ENCODE results near the gene EXOSC3. TPM values are rescaled to one million over a fixed set of nuclear protein-coding genes. Genes with fewer than 3 reads are reported as not detected.

The EXOSC3 gene
- total and polyA plus RNA-seq, 2 donors (not counting 1 experiment from before 2014, with no cell fraction given) = 11.7 to 55.3 TPM

DNA sequence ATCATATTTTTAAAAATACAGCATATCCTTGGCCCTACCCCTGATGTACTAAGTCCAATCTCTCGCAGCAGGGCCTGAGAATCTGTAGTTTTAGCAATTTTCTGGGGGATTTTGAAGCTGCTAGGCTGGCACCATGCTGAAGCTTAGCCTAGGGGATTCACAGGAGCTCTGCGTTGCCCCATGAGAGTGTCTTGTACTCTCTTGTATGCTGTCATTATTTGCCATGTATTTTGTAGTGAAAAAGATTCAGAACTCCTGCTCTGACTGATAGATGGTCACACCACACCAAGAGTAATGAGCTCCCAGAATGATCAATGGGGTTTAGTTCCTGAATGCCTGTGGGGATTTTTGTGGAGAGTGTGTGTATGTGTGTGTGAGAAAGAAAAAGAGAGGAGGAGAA lies 51.9 kb downstream of the EXOSC3 start:
- Mint-ChIP-seq H3K9me3 (ENCODE audit: insufficient read depth) (no peaks in the 10 kb centered on the region), H3K27ac (no peak overlapping the region), H3K4me1 (no peaks in the 10 kb centered on the region), H3K27me3 (peaks cover 12% of the 10 kb centered on the region), H3K4me3 (no peak overlapping the region)
- Histone ChIP-seq H3K4me3 (ENCODE audit: control extremely low read depth in 1 of 5, extremely low read depth in 1 of 5, insufficient read depth in 1 of 5, low read depth in 2 of 5, low read length in 4 of 5) (no peak overlapping the region), H3K36me3 (replicated peaks in 1 of 2; ENCODE audit: control extremely low read depth in 1 of 2, control insufficient read depth in 1 of 2, extremely low read depth in 1 of 2, insufficient read depth in 2 of 2, low read length in 1 of 2) (no peaks in the 10 kb centered on the region), H3K27ac (ENCODE audit: low read length in 2 of 2) (no peak overlapping the region), H3K4me1 (ENCODE audit: control insufficient read depth in 2 of 2, insufficient read depth in 2 of 2, low read length in 2 of 2) (no peaks in the 10 kb centered on the region), H3K9me3 (ENCODE audit: control extremely low read depth in 1 of 3, control insufficient read depth in 2 of 3, insufficient read depth in 1 of 3, low read length in 2 of 3) (no peaks in the 10 kb centered on the region), H3K9ac (ENCODE audit: low read length) (no peak overlapping the region), H2AFZ (ENCODE audit: insufficient read depth, low read depth, low read length, poor library complexity, severe bottlenecking) (no peak overlapping the region), H3K27me3 (replicated peaks in 1 of 4; ENCODE audit: control extremely low read depth in 1 of 4, control insufficient read depth in 3 of 4, insufficient read depth in 4 of 4, low read length in 3 of 4) (peaks cover 0 to 5% (median 0%) of the 10 kb centered on the region in 4 experiments), H3K79me2 (ENCODE audit: control insufficient read depth, insufficient read depth, low read length) (no peaks in the 10 kb centered on the region), H4K20me1 (ENCODE audit: control insufficient read depth, insufficient read depth, low read length, poor library complexity, severe bottlenecking) (no peaks in the 10 kb centered on the region), H3K4me2 (replicated peaks; ENCODE audit: low read depth, low read length, poor library complexity, severe bottlenecking) (no peak overlapping the region)
- POLR2A ChIA-PET = no interaction called here
- CTCF ChIA-PET = interaction anchor here (0.9 kb wide), 1 partner anchor 12 kb away, joined by 3 read pairs; no protein-coding TSS in a partner anchor
- DNase-seq = no peak
- ATAC-seq (ENCODE audit: low read depth) = no peak
- intact Hi-C loops (cut with micrococcal nuclease) = no loop called here
- no CpG with 5 or more reads among the region's 2 CpGs for WGBS (ENCODE audit: insufficient coverage)
- no peak for TF ChIP-seq EZH2 (IDR thresholded peaks at IDR 0.05; ENCODE audit: borderline replicate concordance, insufficient read depth, low read depth, low read length, poor library complexity, severe bottlenecking)
- TF ChIP-seq, protein P1, sequence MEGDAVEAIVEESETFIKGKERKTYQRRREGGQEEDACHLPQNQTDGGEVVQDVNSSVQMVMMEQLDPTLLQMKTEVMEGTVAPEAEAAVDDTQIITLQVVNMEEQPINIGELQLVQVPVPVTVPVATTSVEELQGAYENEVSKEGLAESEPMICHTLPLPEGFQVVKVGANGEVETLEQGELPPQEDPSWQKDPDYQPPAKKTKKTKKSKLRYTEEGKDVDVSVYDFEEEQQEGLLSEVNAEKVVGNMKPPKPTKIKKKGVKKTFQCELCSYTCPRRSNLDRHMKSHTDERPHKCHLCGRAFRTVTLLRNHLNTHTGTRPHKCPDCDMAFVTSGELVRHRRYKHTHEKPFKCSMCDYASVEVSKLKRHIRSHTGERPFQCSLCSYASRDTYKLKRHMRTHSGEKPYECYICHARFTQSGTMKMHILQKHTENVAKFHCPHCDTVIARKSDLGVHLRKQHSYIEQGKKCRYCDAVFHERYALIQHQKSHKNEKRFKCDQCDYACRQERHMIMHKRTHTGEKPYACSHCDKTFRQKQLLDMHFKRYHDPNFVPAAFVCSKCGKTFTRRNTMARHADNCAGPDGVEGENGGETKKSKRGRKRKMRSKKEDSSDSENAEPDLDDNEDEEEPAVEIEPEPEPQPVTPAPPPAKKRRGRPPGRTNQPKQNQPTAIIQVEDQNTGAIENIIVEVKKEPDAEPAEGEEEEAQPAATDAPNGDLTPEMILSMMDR (IDR thresholded peaks at IDR 0.05) = no peak

DNA sequence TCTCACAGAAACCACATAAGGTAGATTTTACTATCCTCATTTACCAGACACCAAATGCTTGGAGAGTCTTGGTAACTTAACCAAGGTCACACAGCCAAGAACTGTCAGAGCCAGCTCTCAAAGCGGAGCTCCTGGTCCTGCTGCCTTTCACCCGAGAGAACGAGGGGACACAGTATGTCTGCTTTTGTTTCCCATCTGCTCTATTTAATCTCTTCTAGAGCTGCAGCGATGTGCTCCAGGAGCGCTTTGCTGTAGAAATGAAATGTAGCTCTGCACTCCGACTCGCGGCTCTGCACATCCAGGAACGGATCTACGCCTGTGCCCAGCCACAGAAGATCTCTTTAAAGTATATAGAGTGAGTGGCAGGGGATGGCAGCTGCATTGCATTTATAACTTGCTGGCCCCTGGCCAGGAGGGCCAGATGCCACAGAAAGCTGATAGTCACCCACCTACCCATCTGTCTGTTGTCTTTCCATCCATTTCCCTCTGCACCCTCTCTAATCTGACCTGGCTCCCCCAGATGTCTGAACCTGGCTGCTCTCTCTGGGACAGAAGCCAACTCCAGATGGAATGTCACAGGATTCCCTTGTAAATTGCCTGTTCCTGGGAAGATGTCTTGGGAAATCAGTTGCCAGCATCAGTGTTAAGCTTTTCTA lies 52.6 kb downstream of the EXOSC3 start:
- CTCF ChIA-PET = interaction anchor here (0.9 kb wide), 1 partner anchor 13 kb away, joined by 3 read pairs; no protein-coding TSS in a partner anchor
- Histone ChIP-seq H3K9ac (ENCODE audit: low read length) (no peak overlapping the region), H3K4me1 (ENCODE audit: control insufficient read depth in 2 of 2, insufficient read depth in 2 of 2, low read length in 2 of 2) (no peaks in the 10 kb centered on the region), H3K36me3 (replicated peaks in 1 of 2; ENCODE audit: control extremely low read depth in 1 of 2, control insufficient read depth in 1 of 2, extremely low read depth in 1 of 2, insufficient read depth in 2 of 2, low read length in 1 of 2) (no peaks in the 10 kb centered on the region), H3K4me2 (replicated peaks; ENCODE audit: low read depth, low read length, poor library complexity, severe bottlenecking) (no peak overlapping the region), H3K27me3 (replicated peaks in 1 of 4; ENCODE audit: control extremely low read depth in 1 of 4, control insufficient read depth in 3 of 4, insufficient read depth in 4 of 4, low read length in 3 of 4) (peaks cover 0 to 5% (median under 1%) of the 10 kb centered on the region in 4 experiments), H3K79me2 (ENCODE audit: control insufficient read depth, insufficient read depth, low read length) (no peaks in the 10 kb centered on the region), H2AFZ (ENCODE audit: insufficient read depth, low read depth, low read length, poor library complexity, severe bottlenecking) (no peak overlapping the region), H3K27ac (ENCODE audit: low read length in 2 of 2) (no peak overlapping the region), H4K20me1 (ENCODE audit: control insufficient read depth, insufficient read depth, low read length, poor library complexity, severe bottlenecking) (no peaks in the 10 kb centered on the region), H3K9me3 (ENCODE audit: control extremely low read depth in 1 of 3, control insufficient read depth in 2 of 3, insufficient read depth in 1 of 3, low read length in 2 of 3) (no peaks in the 10 kb centered on the region), H3K4me3 (ENCODE audit: control extremely low read depth in 1 of 5, extremely low read depth in 1 of 5, insufficient read depth in 1 of 5, low read depth in 2 of 5, low read length in 4 of 5) (no peak overlapping the region)
- intact Hi-C loops (cut with micrococcal nuclease) = no loop called here
- TF ChIP-seq EZH2 (IDR thresholded peaks at IDR 0.05; ENCODE audit: borderline replicate concordance, insufficient read depth, low read depth, low read length, poor library complexity, severe bottlenecking) = no peak
- TF ChIP-seq, protein P1 (IDR thresholded peaks at IDR 0.05) = no peak
- Mint-ChIP-seq H3K4me3 (no peak overlapping the region), H3K27me3 (peaks cover 19% of the 10 kb centered on the region), H3K27ac (no peak overlapping the region), H3K9me3 (ENCODE audit: insufficient read depth) (no peaks in the 10 kb centered on the region), H3K4me1 (no peaks in the 10 kb centered on the region)
- DNase-seq = no peak
- POLR2A ChIA-PET = no interaction called here
- ATAC-seq (ENCODE audit: low read depth) = no peak
- WGBS (ENCODE audit: insufficient coverage) = 100% methylated on average over 3 of the region's 10 CpGs

Data from B cell (primary cell).